Measurements from ENCODE around the gene UBR2. TPM values are rescaled to one million over a fixed set of nuclear protein-coding genes. Genes with fewer than 3 reads are reported as not detected.
"Not testable (repeated sequence)": the region's sequence is repeated elsewhere in the genome, so short reads cannot be mapped to it uniquely, and the experiment has no call there.

UBR2 gene
- total RNA-seq, 1 experiment from 2014 or later: 22.6 TPM

DNA sequence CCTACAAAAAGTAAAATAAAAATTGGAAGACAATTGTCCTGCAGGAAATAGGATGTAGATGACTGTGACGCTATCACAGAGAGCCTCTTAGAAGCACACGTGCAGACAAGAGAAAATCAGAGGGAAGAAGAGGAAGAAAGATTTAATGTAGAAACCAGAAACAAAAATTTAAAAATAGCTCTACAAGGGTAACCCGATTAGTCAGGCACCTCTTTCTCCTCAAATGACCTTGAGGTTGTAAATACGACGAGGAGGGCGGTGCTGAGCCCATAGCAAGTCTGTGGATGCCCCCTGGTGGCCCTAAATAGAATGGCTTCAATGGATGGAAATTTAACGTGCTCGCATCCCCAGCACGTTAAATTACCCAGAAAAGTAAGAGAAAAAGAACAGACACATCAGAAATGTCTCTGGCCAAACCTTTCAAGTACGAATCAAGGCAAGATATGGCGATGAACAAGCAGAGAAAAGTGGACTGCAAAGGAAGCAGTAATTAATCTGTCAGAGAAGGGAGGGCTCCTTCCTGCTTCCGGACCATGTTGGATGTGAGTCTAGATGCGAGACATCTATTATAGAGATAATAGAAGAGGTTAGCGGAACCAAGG, 162.8 kb downstream of the UBR2 start:
- DNase-seq (ENCODE audit: low read depth): peak; percentile 88

- DNase-seq (ENCODE audit: low read depth): no peak
Measured at GRCh38 chr6:42727087-42727611, 163.3 kb downstream of the UBR2 start.

DNA sequence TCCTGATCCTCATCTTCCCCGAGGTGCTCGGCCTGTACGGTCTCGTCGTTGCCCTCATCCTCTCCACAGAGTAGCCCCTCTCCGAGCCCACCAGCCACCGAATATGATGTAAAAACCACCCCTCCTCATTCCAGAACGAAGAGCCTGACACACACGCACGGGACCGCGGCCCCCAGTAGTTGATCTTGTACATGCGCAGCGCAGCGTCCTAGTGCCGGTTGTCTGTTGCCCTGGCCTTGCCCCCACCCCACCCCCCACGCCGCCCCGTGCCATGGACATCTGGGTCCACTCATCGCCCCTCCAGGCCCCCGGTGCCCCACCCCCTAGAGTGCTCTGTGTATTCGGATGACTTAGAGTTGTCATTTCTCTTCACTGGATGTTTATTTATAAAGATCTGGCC, 163.8 kb downstream of the UBR2 start:
- no peak for DNase-seq (ENCODE audit: low read depth)

DNA sequence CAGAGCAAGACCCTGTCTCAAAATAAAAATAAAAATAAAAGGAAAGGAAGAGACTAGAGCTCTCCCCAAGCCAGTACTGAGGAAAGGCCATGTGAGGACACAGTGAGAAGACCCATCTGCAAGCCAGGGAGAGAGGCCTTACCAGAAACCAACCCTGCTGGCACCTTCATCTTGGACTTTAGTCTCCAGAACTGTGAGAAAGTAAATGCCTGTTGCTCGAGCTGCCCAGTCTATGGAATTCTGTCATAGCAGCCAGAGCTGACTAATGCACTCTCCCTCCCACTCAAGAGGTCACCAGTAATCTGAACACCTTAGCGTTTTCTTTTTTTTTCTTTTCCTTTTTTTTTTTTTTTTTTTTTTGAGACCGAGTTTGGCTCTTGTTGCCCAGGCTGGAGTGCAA, 165.9 kb downstream of the UBR2 start:
- DNase-seq (ENCODE audit: low read depth): peak; percentile 25

DNA sequence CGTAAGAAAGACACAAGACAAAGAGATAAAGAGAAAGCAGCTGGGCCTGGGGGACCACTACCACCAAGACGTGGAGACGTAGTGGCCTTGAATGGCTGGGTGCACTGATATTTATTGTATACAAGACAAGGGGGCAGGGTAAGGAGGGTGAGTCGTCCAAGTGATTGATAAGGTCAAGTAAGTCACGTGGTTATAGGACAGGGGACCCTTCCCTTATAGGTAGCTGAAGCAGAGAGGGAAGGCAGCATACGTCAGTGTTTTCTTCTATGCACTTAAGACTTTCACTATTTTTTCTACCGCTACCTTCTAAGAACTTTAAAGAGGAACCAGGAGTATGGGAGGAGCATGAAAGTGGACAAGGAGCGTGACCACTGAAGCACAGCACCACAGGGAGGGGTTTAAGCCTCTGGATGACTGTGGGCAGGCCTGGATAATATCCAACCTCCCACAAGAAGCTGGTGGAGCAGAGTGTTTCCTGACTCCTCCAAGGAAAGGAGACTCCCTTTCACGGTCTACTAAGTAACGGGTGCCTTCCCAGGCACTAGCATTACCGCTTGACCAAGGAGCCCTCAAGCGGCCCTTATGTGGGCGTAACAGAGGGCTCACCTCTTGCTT, 170.1 kb downstream of the UBR2 start:
- not testable (repeated sequence) for DNase-seq (ENCODE audit: low read depth)

DNA sequence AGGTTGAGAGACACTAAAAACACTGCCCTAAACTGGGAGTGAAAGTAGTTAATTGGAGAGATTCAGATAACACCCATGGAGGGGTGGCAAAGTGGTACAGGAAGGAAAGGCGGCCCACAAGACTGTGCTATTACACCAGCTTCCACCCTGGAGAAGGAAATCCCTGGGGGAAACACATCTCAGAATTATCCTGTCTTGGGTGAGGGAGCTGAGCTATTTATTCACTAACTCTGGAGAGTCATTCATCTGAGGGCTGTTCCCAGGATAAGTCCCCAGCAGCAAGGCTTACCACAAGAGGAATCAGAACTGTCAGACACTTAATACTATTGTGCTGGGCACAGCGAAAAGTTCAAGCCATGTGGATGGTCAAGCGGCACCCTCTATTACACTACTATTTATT, 172.1 kb downstream of the UBR2 start:
- no peak for DNase-seq (ENCODE audit: low read depth)

DNA sequence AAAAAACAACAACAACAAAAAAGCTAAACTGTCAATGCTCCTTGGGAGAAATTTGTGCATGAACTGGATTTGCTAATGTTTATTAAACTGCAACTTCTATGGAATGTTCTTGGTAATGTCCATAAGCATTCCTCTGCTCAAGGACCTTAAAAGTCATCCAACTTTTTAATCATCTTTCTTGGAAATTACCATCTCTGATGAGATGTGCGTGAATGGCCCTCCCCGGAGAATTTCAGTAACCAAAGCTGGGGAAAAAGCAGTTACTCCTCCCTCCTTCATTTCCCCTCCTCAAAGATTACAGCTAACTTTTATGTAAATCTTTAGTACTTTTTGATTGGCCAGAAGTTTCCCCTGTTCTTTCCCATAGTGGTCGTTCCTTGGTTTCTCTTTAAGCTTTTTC, 176.9 kb downstream of the UBR2 start:
- DNase-seq (ENCODE audit: low read depth): no peak

DNA sequence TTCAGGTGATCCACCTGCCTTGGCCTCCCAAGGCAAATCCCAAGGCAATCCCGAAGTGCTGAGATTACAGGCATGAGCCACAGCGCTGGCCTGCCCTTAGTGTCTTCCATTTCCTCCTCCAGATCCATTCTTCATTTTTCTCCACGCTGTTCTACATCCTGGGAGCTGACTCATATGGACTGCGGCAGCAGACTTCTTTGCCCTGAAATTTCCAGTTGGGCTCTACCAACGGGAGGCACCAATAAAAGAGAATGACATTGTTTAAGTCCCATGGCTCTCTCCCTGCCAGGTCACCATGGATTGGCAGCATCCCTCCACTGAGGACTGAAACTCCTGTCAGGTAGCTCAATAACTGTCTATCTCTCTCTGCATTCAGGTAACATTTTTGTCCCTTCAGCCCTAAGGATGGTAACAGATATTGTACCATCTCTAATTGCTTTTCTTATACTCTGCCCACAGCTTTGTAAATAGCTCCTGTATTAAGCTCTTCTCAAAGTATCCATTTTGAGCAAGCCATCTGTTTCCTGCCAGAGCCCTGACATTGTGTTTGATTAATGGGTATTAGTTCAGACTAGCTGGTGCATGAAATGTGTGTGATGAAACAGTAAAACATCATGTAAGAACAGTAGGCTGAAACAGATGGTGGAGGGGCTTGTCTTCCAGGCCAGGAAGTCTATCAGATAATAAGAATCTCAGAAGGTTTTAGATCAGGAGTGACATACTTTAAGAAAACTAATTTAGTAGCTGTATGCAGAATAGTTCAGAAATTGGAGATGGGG, 178.5 kb downstream of the UBR2 start:
- DNase-seq (ENCODE audit: low read depth): peak; percentile 52

Other genes with a start within 250 kb of the UBR2 start
- gene TRERF1, start 112.1 kb upstream of the UBR2 start, total RNA-seq (2014; rRNA removed; shearing (Covaris generic)): 4.0 and 5.2 TPM in 2 replicates
- gene PRPH2, start 158.6 kb downstream of the UBR2 start, total RNA-seq (2014; rRNA removed; shearing (Covaris generic)): 1.8 and 2.5 TPM in 2 replicates
- 47.8 and 63.7 TPM in 2 replicates for gene TBCC, start 182.1 kb downstream of the UBR2 start, total RNA-seq (2014; rRNA removed; shearing (Covaris generic))
- 4.2 and 4.4 TPM in 2 replicates for gene BICRAL, start 218.0 kb downstream of the UBR2 start, total RNA-seq (2014; rRNA removed; shearing (Covaris generic))